ENCODE measurements around the gene SYS1. TPM values are rescaled to one million over a fixed set of nuclear protein-coding genes. Genes with fewer than 3 reads are reported as not detected.

The SYS1 gene
- polyA plus RNA-seq, 4 donors, result 13.6 to 40.3 (median 26.9) TPM

DNA sequence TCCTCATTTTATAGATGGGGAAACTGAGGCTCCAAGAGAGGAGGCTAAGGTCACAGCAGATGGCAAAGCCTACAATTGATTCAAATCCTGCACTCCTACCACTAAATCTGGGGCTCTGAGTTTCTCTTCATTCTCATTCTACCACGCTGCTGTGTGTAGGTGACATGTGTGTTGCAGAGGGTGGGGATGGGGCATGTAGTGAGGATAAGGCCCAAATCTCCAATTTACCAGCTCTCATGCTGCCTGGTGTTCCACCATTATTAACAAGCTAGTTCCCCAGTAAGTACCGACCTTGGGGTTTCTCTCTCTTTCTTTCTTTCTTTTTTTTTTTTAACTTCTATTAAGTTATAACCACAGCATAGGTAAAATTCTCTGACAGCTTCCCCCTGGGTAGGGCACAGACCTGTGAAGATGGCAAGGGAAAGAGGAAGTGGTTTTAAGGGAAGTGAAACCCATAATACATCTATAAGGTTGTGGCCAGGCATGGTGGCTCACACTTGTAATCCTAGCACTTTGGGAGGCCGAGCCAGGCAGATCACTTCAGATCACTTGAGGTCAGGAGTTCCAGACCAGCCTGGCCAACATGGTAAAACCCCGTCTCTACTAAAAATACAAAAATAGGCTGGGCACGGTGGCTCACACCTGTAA is 41.9 kb upstream of the SYS1 start:
- peaks cover 0 to 11% (median 5%) of the 10 kb centered on the region in 3 donors for H3K36me3 ChIP-seq (ENCODE audit: control insufficient read depth in 3 of 3, insufficient read depth in 2 of 3, low read depth in 1 of 3, low read length in 3 of 3)
- no peak overlapping the region for H3K4me3 ChIP-seq (ENCODE audit: low read depth in 1 of 3, low read length in 3 of 3)
- peaks cover 0 to 7% (median 0%) of the 10 kb centered on the region in 3 donors for H3K4me1 ChIP-seq (ENCODE audit: control insufficient read depth in 3 of 3, insufficient read depth in 2 of 3, low read depth in 1 of 3, low read length in 2 of 3)
- no peak overlapping the region for H3K27ac ChIP-seq (ENCODE audit: low read depth in 1 of 3, low read length in 2 of 3)
- FAIRE-seq, result no peak
- peaks cover 0 to 29% (median 8%) of the 10 kb centered on the region in 3 donors for H3K27me3 ChIP-seq (ENCODE audit: control insufficient read depth in 3 of 3, insufficient read depth in 3 of 3, low read length in 3 of 3)
- WGBS, 3 donors, result 59 to 73% (median 65%) methylated on average over 5 of the region's 5 CpGs
- DNase-seq, result no peak
- H3K9me3 ChIP-seq (ENCODE audit: control insufficient read depth in 2 of 2, insufficient read depth in 1 of 2, low read depth in 1 of 2, low read length in 1 of 2), result no peaks in the 10 kb centered on the region

DNA sequence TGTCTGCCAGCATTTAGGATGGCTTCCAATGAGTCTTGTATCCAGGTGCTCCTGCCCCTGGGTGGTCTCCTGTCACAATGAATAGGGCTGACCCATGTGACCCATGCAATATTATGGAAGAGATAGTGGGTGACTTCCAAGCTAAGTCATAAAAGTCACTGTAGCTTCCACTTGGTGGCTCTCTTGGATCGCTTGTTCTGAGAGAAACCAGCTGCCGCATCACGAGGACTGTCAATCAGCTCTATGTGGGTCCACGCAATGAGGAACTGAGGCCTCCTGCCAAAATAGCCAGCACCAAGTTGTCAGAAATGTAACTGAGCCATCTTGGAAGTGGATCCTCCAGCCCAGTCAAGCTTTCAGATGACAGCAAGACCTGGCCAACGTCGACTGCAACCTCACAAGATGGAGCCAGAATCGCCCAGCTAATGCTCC is 40.0 kb upstream of the SYS1 start:
- DNase-seq (peak; percentile 77), FAIRE-seq (no peak)
- WGBS, 3 donors, result 22 to 52% (median 38%) methylated on average over 7 of the region's 7 CpGs
- no peaks in the 10 kb centered on the region for H3K9me3 ChIP-seq (ENCODE audit: control insufficient read depth in 2 of 2, insufficient read depth in 1 of 2, low read depth in 1 of 2, low read length in 1 of 2)
- H3K27ac ChIP-seq (ENCODE audit: low read depth in 1 of 3, low read length in 2 of 3), result no peak overlapping the region
- H3K4me3 ChIP-seq (ENCODE audit: low read depth in 1 of 3, low read length in 3 of 3), result no peak overlapping the region
- H3K4me1 ChIP-seq (ENCODE audit: control insufficient read depth in 3 of 3, insufficient read depth in 2 of 3, low read depth in 1 of 3, low read length in 2 of 3), result peaks cover 0 to 7% (median 0%) of the 10 kb centered on the region in 3 donors
- H3K27me3 ChIP-seq (ENCODE audit: control insufficient read depth in 3 of 3, insufficient read depth in 3 of 3, low read length in 3 of 3), result peaks cover 0 to 10% (median 0%) of the 10 kb centered on the region in 3 donors
- H3K36me3 ChIP-seq (ENCODE audit: control insufficient read depth in 3 of 3, insufficient read depth in 2 of 3, low read depth in 1 of 3, low read length in 3 of 3), result peaks cover 0 to 24% (median 8%) of the 10 kb centered on the region in 3 donors

DNA sequence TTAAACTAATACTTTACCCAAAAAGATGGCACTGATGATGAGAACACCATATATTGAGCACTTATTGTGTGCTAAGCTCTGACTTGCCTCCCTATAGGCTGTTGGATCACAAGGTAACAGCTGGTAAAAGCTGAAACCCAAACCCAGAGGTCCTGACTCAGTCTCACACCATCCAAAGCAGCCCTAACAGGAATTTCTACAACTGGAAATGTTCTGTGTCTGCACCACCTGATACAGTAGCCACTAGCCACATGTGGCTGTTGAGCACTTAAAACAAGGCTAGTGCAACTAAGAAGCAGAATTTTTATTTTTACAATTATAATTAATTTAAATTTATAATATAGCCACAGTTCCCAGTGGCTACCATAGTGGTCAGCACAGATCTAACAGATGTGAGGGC is 39.2 kb upstream of the SYS1 start:
- H3K27ac ChIP-seq (ENCODE audit: low read depth in 1 of 3, low read length in 2 of 3), result no peak overlapping the region
- H3K4me3 ChIP-seq (ENCODE audit: low read depth in 1 of 3, low read length in 3 of 3), result no peak overlapping the region
- peaks cover 2 to 29% (median 13%) of the 10 kb centered on the region in 3 donors for H3K36me3 ChIP-seq (ENCODE audit: control insufficient read depth in 3 of 3, insufficient read depth in 2 of 3, low read depth in 1 of 3, low read length in 3 of 3)
- no peaks in the 10 kb centered on the region for H3K9me3 ChIP-seq (ENCODE audit: control insufficient read depth in 2 of 2, insufficient read depth in 1 of 2, low read depth in 1 of 2, low read length in 1 of 2)
- DNase-seq (no peak), FAIRE-seq (no peak)
- H3K27me3 ChIP-seq (ENCODE audit: control insufficient read depth in 3 of 3, insufficient read depth in 3 of 3, low read length in 3 of 3), result peaks cover 0 to 3% (median 0%) of the 10 kb centered on the region in 3 donors
- peaks cover 0 to 7% (median 0%) of the 10 kb centered on the region in 3 donors for H3K4me1 ChIP-seq (ENCODE audit: control insufficient read depth in 3 of 3, insufficient read depth in 2 of 3, low read depth in 1 of 3, low read length in 2 of 3)

DNA sequence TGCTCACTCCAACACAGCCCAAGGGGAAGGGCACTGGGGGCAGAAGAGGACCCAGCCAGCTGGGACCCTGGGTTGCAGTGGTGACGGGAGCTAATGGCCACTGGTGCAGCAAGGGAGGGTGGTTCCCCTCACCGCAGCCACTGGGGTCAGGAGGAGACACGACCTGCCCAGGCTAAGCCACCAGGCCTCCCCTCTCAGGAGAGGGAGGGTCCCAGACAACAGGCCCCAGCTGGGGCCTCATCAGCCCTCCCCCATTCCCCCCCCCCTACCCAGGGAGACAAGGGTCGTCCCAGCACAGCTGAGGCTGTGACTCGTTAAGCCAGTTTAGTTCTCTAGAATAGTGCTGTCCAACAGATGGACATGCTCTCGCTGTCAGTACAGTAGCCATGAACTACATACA is 37.6 kb upstream of the SYS1 start:
- 62 to 72% (median 64%) methylated on average over 6 of the region's 6 CpGs for WGBS, 3 donors

DNA sequence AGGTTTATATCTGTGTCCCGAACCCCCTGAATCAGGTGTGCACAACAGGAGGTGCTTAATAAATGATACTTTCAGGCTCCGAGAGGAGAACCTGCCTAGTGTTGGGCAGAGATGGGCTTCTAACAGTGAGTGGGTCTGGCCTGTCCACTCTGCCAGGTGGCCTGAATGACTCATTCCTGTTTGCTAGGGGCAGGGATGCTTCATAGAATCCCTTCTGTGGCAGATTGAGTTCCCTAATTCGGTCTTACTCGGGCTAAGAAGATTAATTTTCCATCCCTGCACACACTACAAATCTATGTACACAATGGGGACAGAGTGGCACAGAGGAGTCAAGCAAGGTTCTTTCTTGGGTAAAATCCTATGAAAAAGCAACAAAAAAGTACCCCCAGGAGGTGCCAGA is 34.5 kb upstream of the SYS1 start:
- 88 to 93% (median 93%) methylated on average over 4 of the region's 4 CpGs for WGBS, 3 donors
- no peaks in the 10 kb centered on the region for H3K4me1 ChIP-seq (ENCODE audit: control insufficient read depth in 3 of 3, insufficient read depth in 2 of 3, low read depth in 1 of 3, low read length in 2 of 3)
- no peaks in the 10 kb centered on the region for H3K27me3 ChIP-seq (ENCODE audit: control insufficient read depth in 3 of 3, insufficient read depth in 3 of 3, low read length in 3 of 3)
- no peak for FAIRE-seq
- DNase-seq, result no peak
- H3K27ac ChIP-seq (ENCODE audit: low read depth in 1 of 3, low read length in 2 of 3), result no peak overlapping the region
- no peak overlapping the region for H3K4me3 ChIP-seq (ENCODE audit: low read depth in 1 of 3, low read length in 3 of 3)
- peaks cover 7 to 68% (median 20%) of the 10 kb centered on the region in 3 donors for H3K36me3 ChIP-seq (ENCODE audit: control insufficient read depth in 3 of 3, insufficient read depth in 2 of 3, low read depth in 1 of 3, low read length in 3 of 3)
- no peaks in the 10 kb centered on the region for H3K9me3 ChIP-seq (ENCODE audit: control insufficient read depth in 2 of 2, insufficient read depth in 1 of 2, low read depth in 1 of 2, low read length in 1 of 2)

More for the DNA sequence above, 37.6 kb upstream of the SYS1 start:
- FAIRE-seq (no peak), DNase-seq (no peak)
- Histone ChIP-seq H3K4me3 (ENCODE audit: low read depth in 1 of 3, low read length in 3 of 3) (no peak overlapping the region), H3K4me1 (ENCODE audit: control insufficient read depth in 3 of 3, insufficient read depth in 2 of 3, low read depth in 1 of 3, low read length in 2 of 3) (peaks cover 0 to 7% (median 0%) of the 10 kb centered on the region in 3 donors), H3K36me3 (ENCODE audit: control insufficient read depth in 3 of 3, insufficient read depth in 2 of 3, low read depth in 1 of 3, low read length in 3 of 3) (peaks cover 7 to 43% (median 15%) of the 10 kb centered on the region in 3 donors), H3K9me3 (ENCODE audit: control insufficient read depth in 2 of 2, insufficient read depth in 1 of 2, low read depth in 1 of 2, low read length in 1 of 2) (no peaks in the 10 kb centered on the region), H3K27me3 (ENCODE audit: control insufficient read depth in 3 of 3, insufficient read depth in 3 of 3, low read length in 3 of 3) (no peaks in the 10 kb centered on the region), H3K27ac (ENCODE audit: low read depth in 1 of 3, low read length in 2 of 3) (no peak overlapping the region)

DNA sequence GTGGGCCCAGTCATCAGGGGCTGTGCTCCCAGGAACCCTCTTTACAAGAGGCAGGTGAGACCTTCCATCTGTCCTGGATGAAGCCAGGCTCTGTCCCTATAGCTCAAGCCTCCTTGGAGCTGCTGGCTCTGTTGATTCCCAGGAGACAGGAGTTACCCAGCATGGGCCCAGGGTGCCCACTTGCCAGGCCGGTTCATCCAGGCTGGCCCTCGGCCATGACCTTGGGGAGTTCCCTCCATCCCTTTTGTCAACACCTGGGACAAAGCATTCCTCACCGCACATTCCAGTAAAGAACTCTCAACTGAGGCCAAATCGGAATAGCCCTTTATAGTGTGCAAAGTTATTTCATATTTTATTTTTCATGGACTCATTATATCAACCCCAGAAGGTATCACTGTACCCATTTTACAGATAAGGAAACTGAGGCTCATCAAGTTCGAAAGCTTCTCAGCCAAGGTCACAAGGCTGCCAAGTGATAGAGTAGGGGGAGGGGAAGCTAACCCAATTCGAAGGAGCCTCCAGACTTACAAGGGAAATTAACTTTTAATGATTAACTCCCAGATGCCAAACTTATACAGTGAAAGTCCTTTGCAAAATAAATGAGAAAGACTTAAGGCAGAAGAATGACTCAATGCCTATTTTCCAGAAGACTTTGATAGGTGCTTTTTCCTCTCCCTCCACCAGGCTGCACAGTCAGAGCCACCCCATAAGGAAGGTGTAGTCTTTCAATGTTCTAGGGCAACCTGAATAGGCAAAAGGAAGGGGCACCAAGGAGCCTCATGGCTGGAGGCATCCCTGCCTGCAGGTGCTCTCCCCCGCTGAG is 33.2 kb upstream of the SYS1 start:
- no peaks in the 10 kb centered on the region for H3K9me3 ChIP-seq (ENCODE audit: control insufficient read depth in 2 of 2, insufficient read depth in 1 of 2, low read depth in 1 of 2, low read length in 1 of 2)
- H3K4me3 ChIP-seq (ENCODE audit: low read depth in 1 of 3, low read length in 3 of 3), result no peak overlapping the region
- no peaks in the 10 kb centered on the region for H3K4me1 ChIP-seq (ENCODE audit: control insufficient read depth in 3 of 3, insufficient read depth in 2 of 3, low read depth in 1 of 3, low read length in 2 of 3)
- H3K27me3 ChIP-seq (ENCODE audit: control insufficient read depth in 3 of 3, insufficient read depth in 3 of 3, low read length in 3 of 3), result no peaks in the 10 kb centered on the region
- FAIRE-seq (no peak), DNase-seq (no peak)
- 51 to 74% (median 63%) methylated on average over 7 of the region's 7 CpGs for WGBS, 3 donors
- peaks cover 7 to 69% (median 20%) of the 10 kb centered on the region in 3 donors for H3K36me3 ChIP-seq (ENCODE audit: control insufficient read depth in 3 of 3, insufficient read depth in 2 of 3, low read depth in 1 of 3, low read length in 3 of 3)
- H3K27ac ChIP-seq (ENCODE audit: low read depth in 1 of 3, low read length in 2 of 3), result no peak overlapping the region

DNA sequence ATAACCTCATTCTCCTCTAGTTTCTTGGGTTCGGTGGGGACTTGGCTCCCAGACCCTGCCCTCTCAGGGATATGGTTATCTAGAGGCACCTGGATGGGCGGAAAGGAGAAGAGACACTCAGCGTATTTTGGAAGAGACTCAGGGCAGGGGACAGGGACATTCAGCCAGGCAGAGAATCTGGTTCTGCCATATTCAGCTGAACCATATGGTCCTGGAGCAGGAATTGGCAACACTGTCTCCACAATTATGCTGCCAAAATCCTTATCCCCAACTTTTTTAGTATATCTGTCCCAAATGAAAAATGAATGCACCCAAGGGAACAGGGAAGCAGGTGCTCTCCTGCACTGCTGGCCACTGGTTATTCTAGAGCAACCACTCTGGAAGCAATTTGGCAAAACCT is 32.5 kb upstream of the SYS1 start:
- no peak for FAIRE-seq
- H3K27me3 ChIP-seq (ENCODE audit: control insufficient read depth in 3 of 3, insufficient read depth in 3 of 3, low read length in 3 of 3), result no peaks in the 10 kb centered on the region
- WGBS, 3 donors, result 95 to 98% (median 95%) methylated on average over 3 of the region's 3 CpGs
- no peaks in the 10 kb centered on the region for H3K9me3 ChIP-seq (ENCODE audit: control insufficient read depth in 2 of 2, insufficient read depth in 1 of 2, low read depth in 1 of 2, low read length in 1 of 2)
- H3K4me3 ChIP-seq (ENCODE audit: low read depth in 1 of 3, low read length in 3 of 3), result no peak overlapping the region
- no peak overlapping the region for H3K27ac ChIP-seq (ENCODE audit: low read depth in 1 of 3, low read length in 2 of 3)
- DNase-seq, result no peak
- no peaks in the 10 kb centered on the region for H3K4me1 ChIP-seq (ENCODE audit: control insufficient read depth in 3 of 3, insufficient read depth in 2 of 3, low read depth in 1 of 3, low read length in 2 of 3)
- peaks cover 9 to 69% (median 21%) of the 10 kb centered on the region in 3 donors for H3K36me3 ChIP-seq (ENCODE audit: control insufficient read depth in 3 of 3, insufficient read depth in 2 of 3, low read depth in 1 of 3, low read length in 3 of 3)

DNA sequence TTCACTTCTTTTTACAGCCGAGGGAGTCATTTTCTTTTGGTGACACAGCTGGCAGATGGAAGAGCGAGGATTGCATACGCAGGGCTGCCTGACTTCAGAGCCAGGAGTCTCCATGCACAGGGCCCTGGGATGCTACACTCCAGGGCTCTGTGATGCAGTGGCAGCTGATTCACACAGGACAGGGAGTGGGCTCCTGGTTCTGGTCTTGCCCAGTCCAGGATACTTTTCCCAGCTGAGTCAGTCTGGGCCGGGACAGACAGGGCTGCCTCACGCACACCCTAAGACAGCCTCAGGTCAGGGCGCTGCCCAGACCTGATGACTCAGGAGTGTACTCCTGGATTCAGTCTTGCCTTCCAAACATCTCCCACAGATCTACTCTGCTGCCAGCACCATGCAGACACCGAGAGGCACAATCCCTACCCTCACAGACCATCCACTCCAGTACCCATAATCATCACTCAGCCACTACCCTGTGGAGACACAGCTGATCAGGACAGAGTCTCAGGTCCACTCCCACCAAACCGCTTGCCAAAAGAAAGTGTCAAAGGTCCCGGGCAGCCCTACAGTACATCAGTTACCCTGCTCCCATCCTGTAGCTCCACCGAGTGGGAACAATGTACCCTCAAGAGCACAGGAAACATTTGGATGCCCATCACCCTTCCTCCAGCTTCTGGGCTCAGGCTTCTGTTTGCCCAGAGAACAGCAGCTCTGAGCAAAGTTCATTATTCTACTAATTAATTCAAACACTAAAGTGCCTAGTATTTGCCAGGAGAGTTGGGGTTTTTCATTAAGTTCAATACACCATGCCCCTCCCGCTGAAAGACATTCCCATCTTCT is 26.2 kb upstream of the SYS1 start:
- 19 to 61% (median 37%) methylated on average over 11 of the region's 11 CpGs for WGBS, 3 donors
- Histone ChIP-seq H3K9me3 (ENCODE audit: control insufficient read depth in 2 of 2, insufficient read depth in 1 of 2, low read depth in 1 of 2, low read length in 1 of 2) (no peaks in the 10 kb centered on the region), H3K4me1 (ENCODE audit: control insufficient read depth in 3 of 3, insufficient read depth in 2 of 3, low read depth in 1 of 3, low read length in 2 of 3) (peaks cover 10 to 52% (median 14%) of the 10 kb centered on the region in 3 donors), H3K27ac (ENCODE audit: low read depth in 1 of 3, low read length in 2 of 3) (peak overlapping the region; percentile 72 to 96 (median 87)), H3K27me3 (ENCODE audit: control insufficient read depth in 3 of 3, insufficient read depth in 3 of 3, low read length in 3 of 3) (no peaks in the 10 kb centered on the region), H3K4me3 (ENCODE audit: low read depth in 1 of 3, low read length in 3 of 3) (no peak overlapping the region), H3K36me3 (ENCODE audit: control insufficient read depth in 3 of 3, insufficient read depth in 2 of 3, low read depth in 1 of 3, low read length in 3 of 3) (peaks cover 5 to 79% (median 8%) of the 10 kb centered on the region in 3 donors)
- FAIRE-seq, result no peak
- peak; percentile 53 to 86 for DNase-seq

Measured in small intestine (tissue), 7 donors.